Ovary (tissue), 3 donors: ENCODE results near the gene BTG1.

Source experiments
- CTCF ChIP-seq, 3 donors: fragments of 450-650 bp in 2 of 3; fragments of 200-600 bp in 1 of 3; IDR thresholded peaks; one replicate each; pipeline versions ENCODE4 v1.5.1 to v1.8.0; 2016 to 2022; ENCODE audit warnings: antibody characterized with exemption in 3 of 3, mild to moderate bottlenecking in 1 of 3
- POLR2A ChIP-seq: fragments of 450-650 bp; IDR thresholded peaks from one replicate; pipeline ENCODE4 v1.6.1; 2017; ENCODE audit warnings: antibody characterized with exemption, mild to moderate bottlenecking, moderate library complexity
- donor health status: DM: no; HTN: no; CAD: no.

GRCh38 chr12:92145481-92145730, 240 bp downstream of the BTG1 start:
- peak in 1 of 3 donors; percentile 33 for TF ChIP-seq CTCF (IDR thresholded peaks at IDR 0.05)
- TF ChIP-seq POLR2A, result no peak
